HEK293 (cell line): Measurements from ENCODE around the gene MRPL21.

Source experiments
- SETDB1 ChIP-seq: IDR thresholded peaks from one replicate; pipeline ENCODE4 v1.6.1; 2017; ENCODE audit warnings: mild to moderate bottlenecking, low read length, moderate library complexity, mixed read lengths; ENCODE audit not compliant: insufficient read length
- SP2 ChIP-seq: fragments of 450-650 bp; formaldehyde crosslinking; IDR thresholded peaks from 2 replicates; pipeline ENCODE4 v1.5.1; 2016; ENCODE audit warnings: missing biosample characterization, missing genetic modification characterization
- YY1 ChIP-seq: fragments of 450-650 bp; formaldehyde crosslinking; IDR thresholded peaks from 2 replicates; pipeline ENCODE4 v1.5.1; 2018; ENCODE audit warnings: missing biosample characterization, missing genetic modification characterization
- ZBTB20 ChIP-seq: fragments of 450-650 bp; formaldehyde crosslinking; IDR thresholded peaks from 2 replicates; pipeline ENCODE4 v1.5.1; 2016; ENCODE audit warnings: missing biosample characterization, missing genetic modification characterization
- ZBTB7A ChIP-seq: fragments of 450-650 bp; formaldehyde crosslinking; IDR thresholded peaks from 2 replicates; pipeline ENCODE4 v1.5.1; 2016; ENCODE audit warnings: low read depth, missing biosample characterization, missing genetic modification characterization
- ZNF23 ChIP-seq: fragments of 450-650 bp; formaldehyde crosslinking; IDR thresholded peaks from 2 replicates; pipeline ENCODE4 v1.5.1; 2016; ENCODE audit warnings: missing biosample characterization, missing genetic modification characterization, borderline replicate concordance
- ZNF274 ChIP-seq, 2 experiments: fragments of 200-500 bp in 1 of 2; fragments of 450-650 bp in 1 of 2; sonication (Bioruptor generic) in 1 of 2; formaldehyde crosslinking in 1 of 2; IDR thresholded peaks; 2 replicates each; pipeline versions ENCODE4 v1.5.1 to v1.6.1; 2014 to 2016; ENCODE audit warnings: borderline replicate concordance in 1 of 2, inconsistent platforms in 1 of 2, low read length in 1 of 2, missing biosample characterization in 1 of 2, missing genetic modification characterization in 1 of 2
- ZNF624 ChIP-seq: fragments of 450-650 bp; formaldehyde crosslinking; IDR thresholded peaks from 2 replicates; pipeline ENCODE4 v1.5.1; 2017; ENCODE audit warnings: missing biosample characterization, missing genetic modification characterization
- ZNF792 ChIP-seq: fragments of 450-650 bp; formaldehyde crosslinking; IDR thresholded peaks from 2 replicates; pipeline ENCODE4 v1.5.1; 2016; ENCODE audit warnings: missing biosample characterization, missing genetic modification characterization
- TF ChIP-seq, protein P1 (sequence below): fragments of 450-650 bp; formaldehyde crosslinking; IDR thresholded peaks from 2 replicates; pipeline ENCODE4 v1.5.1; 2016; ENCODE audit warnings: missing biosample characterization, missing genetic modification characterization
- TF ChIP-seq, protein P2 (sequence below): fragments of 450-650 bp; formaldehyde crosslinking; IDR thresholded peaks from 2 replicates; pipeline ENCODE4 v1.5.1; 2016; ENCODE audit warnings: missing biosample characterization, missing genetic modification characterization
- TF ChIP-seq, protein P3 (sequence below): fragments of 450-650 bp; formaldehyde crosslinking; IDR thresholded peaks from 2 replicates; pipeline ENCODE4 v1.5.1; 2017; ENCODE audit warnings: missing biosample characterization, mild to moderate bottlenecking, missing genetic modification characterization, moderate library complexity

- TF ChIP-seq ZBTB20 (tag by site-specific recombination): no peak
- TF ChIP-seq, protein P1, sequence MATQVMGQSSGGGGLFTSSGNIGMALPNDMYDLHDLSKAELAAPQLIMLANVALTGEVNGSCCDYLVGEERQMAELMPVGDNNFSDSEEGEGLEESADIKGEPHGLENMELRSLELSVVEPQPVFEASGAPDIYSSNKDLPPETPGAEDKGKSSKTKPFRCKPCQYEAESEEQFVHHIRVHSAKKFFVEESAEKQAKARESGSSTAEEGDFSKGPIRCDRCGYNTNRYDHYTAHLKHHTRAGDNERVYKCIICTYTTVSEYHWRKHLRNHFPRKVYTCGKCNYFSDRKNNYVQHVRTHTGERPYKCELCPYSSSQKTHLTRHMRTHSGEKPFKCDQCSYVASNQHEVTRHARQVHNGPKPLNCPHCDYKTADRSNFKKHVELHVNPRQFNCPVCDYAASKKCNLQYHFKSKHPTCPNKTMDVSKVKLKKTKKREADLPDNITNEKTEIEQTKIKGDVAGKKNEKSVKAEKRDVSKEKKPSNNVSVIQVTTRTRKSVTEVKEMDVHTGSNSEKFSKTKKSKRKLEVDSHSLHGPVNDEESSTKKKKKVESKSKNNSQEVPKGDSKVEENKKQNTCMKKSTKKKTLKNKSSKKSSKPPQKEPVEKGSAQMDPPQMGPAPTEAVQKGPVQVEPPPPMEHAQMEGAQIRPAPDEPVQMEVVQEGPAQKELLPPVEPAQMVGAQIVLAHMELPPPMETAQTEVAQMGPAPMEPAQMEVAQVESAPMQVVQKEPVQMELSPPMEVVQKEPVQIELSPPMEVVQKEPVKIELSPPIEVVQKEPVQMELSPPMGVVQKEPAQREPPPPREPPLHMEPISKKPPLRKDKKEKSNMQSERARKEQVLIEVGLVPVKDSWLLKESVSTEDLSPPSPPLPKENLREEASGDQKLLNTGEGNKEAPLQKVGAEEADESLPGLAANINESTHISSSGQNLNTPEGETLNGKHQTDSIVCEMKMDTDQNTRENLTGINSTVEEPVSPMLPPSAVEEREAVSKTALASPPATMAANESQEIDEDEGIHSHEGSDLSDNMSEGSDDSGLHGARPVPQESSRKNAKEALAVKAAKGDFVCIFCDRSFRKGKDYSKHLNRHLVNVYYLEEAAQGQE (tag by site-specific recombination): no peak
- TF ChIP-seq, protein P2, sequence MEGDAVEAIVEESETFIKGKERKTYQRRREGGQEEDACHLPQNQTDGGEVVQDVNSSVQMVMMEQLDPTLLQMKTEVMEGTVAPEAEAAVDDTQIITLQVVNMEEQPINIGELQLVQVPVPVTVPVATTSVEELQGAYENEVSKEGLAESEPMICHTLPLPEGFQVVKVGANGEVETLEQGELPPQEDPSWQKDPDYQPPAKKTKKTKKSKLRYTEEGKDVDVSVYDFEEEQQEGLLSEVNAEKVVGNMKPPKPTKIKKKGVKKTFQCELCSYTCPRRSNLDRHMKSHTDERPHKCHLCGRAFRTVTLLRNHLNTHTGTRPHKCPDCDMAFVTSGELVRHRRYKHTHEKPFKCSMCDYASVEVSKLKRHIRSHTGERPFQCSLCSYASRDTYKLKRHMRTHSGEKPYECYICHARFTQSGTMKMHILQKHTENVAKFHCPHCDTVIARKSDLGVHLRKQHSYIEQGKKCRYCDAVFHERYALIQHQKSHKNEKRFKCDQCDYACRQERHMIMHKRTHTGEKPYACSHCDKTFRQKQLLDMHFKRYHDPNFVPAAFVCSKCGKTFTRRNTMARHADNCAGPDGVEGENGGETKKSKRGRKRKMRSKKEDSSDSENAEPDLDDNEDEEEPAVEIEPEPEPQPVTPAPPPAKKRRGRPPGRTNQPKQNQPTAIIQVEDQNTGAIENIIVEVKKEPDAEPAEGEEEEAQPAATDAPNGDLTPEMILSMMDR (tag by site-specific recombination): no peak
- no peak for TF ChIP-seq ZNF792 (tag by site-specific recombination)
- no peak for TF ChIP-seq YY1 (tag by site-specific recombination)
- no peak for TF ChIP-seq ZBTB7A (tag by site-specific recombination)
- TF ChIP-seq, protein P3, sequence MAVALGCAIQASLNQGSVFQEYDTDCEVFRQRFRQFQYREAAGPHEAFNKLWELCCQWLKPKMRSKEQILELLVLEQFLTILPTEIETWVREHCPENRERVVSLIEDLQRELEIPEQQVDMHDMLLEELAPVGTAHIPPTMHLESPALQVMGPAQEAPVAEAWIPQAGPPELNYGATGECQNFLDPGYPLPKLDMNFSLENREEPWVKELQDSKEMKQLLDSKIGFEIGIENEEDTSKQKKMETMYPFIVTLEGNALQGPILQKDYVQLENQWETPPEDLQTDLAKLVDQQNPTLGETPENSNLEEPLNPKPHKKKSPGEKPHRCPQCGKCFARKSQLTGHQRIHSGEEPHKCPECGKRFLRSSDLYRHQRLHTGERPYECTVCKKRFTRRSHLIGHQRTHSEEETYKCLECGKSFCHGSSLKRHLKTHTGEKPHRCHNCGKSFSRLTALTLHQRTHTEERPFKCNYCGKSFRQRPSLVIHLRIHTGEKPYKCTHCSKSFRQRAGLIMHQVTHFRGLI (tag by site-specific recombination): no peak
- no peak for TF ChIP-seq SETDB1
- no peak for TF ChIP-seq ZNF23 (tag by site-specific recombination)
- no peak for TF ChIP-seq ZNF274 (IDR thresholded peaks at IDR 0.05; ENCODE audit: low read length)
- no peak for TF ChIP-seq ZNF274 (tag by site-specific recombination; IDR thresholded peaks at IDR 0.05; ENCODE audit: borderline replicate concordance)
- no peak for TF ChIP-seq ZNF624
- TF ChIP-seq SP2 (tag by site-specific recombination): no peak
Observed at GRCh38 chr11:68857037-68857586, 46.5 kb downstream of the MRPL21 start.
